ENCODE measurements around the gene NUP98.
A peak's percentile ranks its signal among the peaks of the same experiment; 100 is the strongest.

Gene NUP98

GRCh38 chr11:3797329-3798090, at the start of gene NUP98:
Gene NUP98 (minus strand): TSS chr11:3797554. CDS start chr11:3782117, 15,437 bp downstream.
- Histone ChIP-seq H3K27ac (peak within 1 kb of the TSS; percentile 85 to 100 (median 97)), H3K4me3 (peak within 1 kb of the TSS; percentile 64 to 93 (median 86))

- Histone ChIP-seq H3K27ac (no peak overlapping the region), H3K4me3 (no peak overlapping the region)
Measured at GRCh38 chr11:3845670-3846069, 48.3 kb upstream of the NUP98 start.

- Histone ChIP-seq H3K4me3 (no peak overlapping the region), H3K27ac (no peak overlapping the region)
Measured at GRCh38 chr11:3845246-3845645, 47.9 kb upstream of the NUP98 start.

GRCh38 chr11:3843326-3843725, 46.0 kb upstream of the NUP98 start:
- H3K4me3 ChIP-seq: no peak overlapping the region
- H3K27ac ChIP-seq: no peak overlapping the region

- H3K4me3 ChIP-seq: peak overlapping the region; percentile 66 to 93 (median 72)
- peak overlapping the region; percentile 89 to 100 (median 98) for H3K27ac ChIP-seq
Measured at GRCh38 chr11:3841426-3842350, 44.3 kb upstream of the NUP98 start.

- Histone ChIP-seq H3K27ac (peak within 1 kb of the TSS; percentile 89 to 100 (median 98)), H3K4me3 (peak within 1 kb of the TSS; percentile 66 to 93 (median 72))
Measured at GRCh38 chr11:3840870-3841425, 43.6 kb upstream of the NUP98 start, which contains the start of gene RHOG. Gene RHOG (minus strand): TSS chr11:3840959. CDS start chr11:3828138, 12,821 bp downstream.

GRCh38 chr11:3840004-3840869, 42.9 kb upstream of the NUP98 start:
- peak overlapping the region; percentile 89 to 100 (median 98) for H3K27ac ChIP-seq
- peak overlapping the region; percentile 66 to 93 (median 72) for H3K4me3 ChIP-seq

- Histone ChIP-seq H3K4me3 (peak overlapping the region in 6 of 7 experiments; percentile 66 to 93 (median 75)), H3K27ac (peak overlapping the region in 20 of 21 experiments; percentile 2 to 100 (median 78))
Measured at GRCh38 chr11:3838504-3838903, 41.1 kb upstream of the NUP98 start.

- H3K4me3 ChIP-seq: peak overlapping the region in 3 of 7 experiments; percentile 14 to 93 (median 20)
- H3K27ac ChIP-seq: peak overlapping the region in 19 of 21 experiments; percentile 4 to 100 (median 74)
Measured at GRCh38 chr11:3837793-3838192, 40.4 kb upstream of the NUP98 start.

GRCh38 chr11:3836903-3837302, 39.5 kb upstream of the NUP98 start:
- Histone ChIP-seq H3K27ac (peak overlapping the region in 17 of 21 experiments; percentile 12 to 100 (median 71)), H3K4me3 (peak overlapping the region in 2 of 7 experiments; percentile 14 to 20)

- Histone ChIP-seq H3K4me3 (no peak overlapping the region), H3K27ac (peak overlapping the region in 15 of 21 experiments; percentile 3 to 100 (median 39))
Measured at GRCh38 chr11:3835751-3836150, 38.4 kb upstream of the NUP98 start.

- Histone ChIP-seq H3K4me3 (peak overlapping the region in 1 of 7 experiments; percentile 2), H3K27ac (peak overlapping the region in 18 of 21 experiments; percentile 11 to 100 (median 38))
Measured at GRCh38 chr11:3834664-3835461, 37.5 kb upstream of the NUP98 start.

GRCh38 chr11:3834349-3834663, 37.0 kb upstream of the NUP98 start:
- peak overlapping the region in 16 of 21 experiments; percentile 21 to 100 (median 36) for H3K27ac ChIP-seq
- peak overlapping the region in 1 of 7 experiments; percentile 2 for H3K4me3 ChIP-seq

GRCh38 chr11:3833449-3833848, 36.1 kb upstream of the NUP98 start:
- H3K27ac ChIP-seq: peak overlapping the region in 8 of 21 experiments; percentile 18 to 97 (median 34)
- H3K4me3 ChIP-seq: no peak overlapping the region

- Histone ChIP-seq H3K4me3 (no peak overlapping the region), H3K27ac (peak overlapping the region in 12 of 21 experiments; percentile 1 to 77 (median 44))
Measured at GRCh38 chr11:3832816-3833215, 35.5 kb upstream of the NUP98 start.

- no peak overlapping the region for H3K4me3 ChIP-seq
- H3K27ac ChIP-seq: peak overlapping the region in 13 of 21 experiments; percentile 1 to 70 (median 28)
Measured at GRCh38 chr11:3831378-3832239, 34.3 kb upstream of the NUP98 start.

GRCh38 chr11:3830730-3831129, 33.4 kb upstream of the NUP98 start:
- H3K27ac ChIP-seq: peak overlapping the region in 9 of 21 experiments; percentile 5 to 70 (median 50)

More at GRCh38 chr11:3830730-3831129, 33.4 kb upstream of the NUP98 start:
- no peak overlapping the region for H3K4me3 ChIP-seq

Measured in skin epidermis (tissue), 12 donors.